Colonic mucosa (tissue), 4 donors: Measurements from ENCODE around the gene TMEM163. TPM values are rescaled to one million over a fixed set of nuclear protein-coding genes. Genes with fewer than 3 reads are reported as not detected.

Experiments
- DNase-seq: peaks from one replicate; pipeline ENCODE4 v3.0.0-alpha.2; 2020
- H3K27ac ChIP-seq: fragments of 200-600 bp; one replicate; pipeline ENCODE4 v1.8.0; 2021
- H3K27me3 ChIP-seq: fragments of 200-600 bp; one replicate; pipeline ENCODE4 v1.8.0; 2021
- H3K36me3 ChIP-seq: fragments of 200-600 bp; one replicate; pipeline ENCODE4 v1.8.0; 2021
- H3K4me1 ChIP-seq: fragments of 200-600 bp; one replicate; pipeline ENCODE4 v1.8.0; 2021; ENCODE audit warnings: mild to moderate bottlenecking
- H3K4me3 ChIP-seq: fragments of 200-600 bp; one replicate; pipeline ENCODE4 v1.8.0; 2021
- H3K9ac ChIP-seq, 2 donors: one replicate each; pipeline ENCODE4 v1.7.0; 2013; ENCODE audit warnings: control low read depth in 2 of 2, low read depth in 2 of 2, low read length in 2 of 2
- H3K9me3 ChIP-seq: fragments of 200-600 bp; one replicate; pipeline ENCODE4 v1.8.0; 2021
- intact Hi-C: fragments of 100-400 bp; cut with DNase I; formaldehyde crosslinking; loops from one replicate; pipeline ENCODE4 v1.14.1; 2022
- total RNA-seq, 2 donors: library from RNA; stranded (reverse); fragmentation: NEBNext Ultra II Directional in 1 of 2; extraction: Animal tissue kit (Norgen Biotek cat#: 25700) in 1 of 2; gene quantifications; one replicate each; pipeline ENCODE4 v1.2.1, GENCODE V29; 2021
- TF ChIP-seq, protein P1 (sequence below): fragments of 200-600 bp; IDR thresholded peaks from one replicate; pipeline ENCODE4 v1.8.0; 2022; ENCODE audit warnings: antibody characterized with exemption, mild to moderate bottlenecking
- donor health status: healthy.
- donor health status: DM: no; HTN: no; CAD: no.
- donor health status: DM: no; HTN: no; CAD: no.

The TMEM163 gene
- total RNA-seq, 2 donors from 2014 or later, result 0.29 TPM; not detected in 1

DNA sequence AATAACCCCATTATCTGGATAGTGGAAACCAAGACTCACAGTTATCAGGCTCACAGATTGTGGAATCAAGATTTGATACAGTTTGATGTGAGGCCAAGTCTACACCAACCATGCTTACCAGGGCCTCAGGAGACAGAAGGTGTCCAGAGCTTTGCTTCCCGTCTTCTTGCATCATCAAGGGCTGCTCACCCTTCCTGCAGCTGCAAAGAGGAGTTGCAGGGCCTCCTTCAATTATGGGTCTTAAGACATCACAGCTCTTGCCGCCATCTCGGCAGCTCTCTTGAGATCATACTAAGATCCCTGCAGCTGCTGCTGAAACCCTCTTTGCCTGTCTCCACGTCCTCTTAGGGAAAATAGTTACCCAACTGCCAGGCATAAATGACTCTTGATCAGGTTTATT, 288.9 kb downstream of the TMEM163 start:
- H3K36me3 ChIP-seq, result peaks cover 3% of the 10 kb centered on the region
- intact Hi-C loops, result no loop called here
- no peak overlapping the region for H3K4me3 ChIP-seq
- H3K27me3 ChIP-seq, result no peaks in the 10 kb centered on the region
- no peak overlapping the region for H3K9ac ChIP-seq
- H3K27ac ChIP-seq, result no peak overlapping the region
- TF ChIP-seq, protein P1, sequence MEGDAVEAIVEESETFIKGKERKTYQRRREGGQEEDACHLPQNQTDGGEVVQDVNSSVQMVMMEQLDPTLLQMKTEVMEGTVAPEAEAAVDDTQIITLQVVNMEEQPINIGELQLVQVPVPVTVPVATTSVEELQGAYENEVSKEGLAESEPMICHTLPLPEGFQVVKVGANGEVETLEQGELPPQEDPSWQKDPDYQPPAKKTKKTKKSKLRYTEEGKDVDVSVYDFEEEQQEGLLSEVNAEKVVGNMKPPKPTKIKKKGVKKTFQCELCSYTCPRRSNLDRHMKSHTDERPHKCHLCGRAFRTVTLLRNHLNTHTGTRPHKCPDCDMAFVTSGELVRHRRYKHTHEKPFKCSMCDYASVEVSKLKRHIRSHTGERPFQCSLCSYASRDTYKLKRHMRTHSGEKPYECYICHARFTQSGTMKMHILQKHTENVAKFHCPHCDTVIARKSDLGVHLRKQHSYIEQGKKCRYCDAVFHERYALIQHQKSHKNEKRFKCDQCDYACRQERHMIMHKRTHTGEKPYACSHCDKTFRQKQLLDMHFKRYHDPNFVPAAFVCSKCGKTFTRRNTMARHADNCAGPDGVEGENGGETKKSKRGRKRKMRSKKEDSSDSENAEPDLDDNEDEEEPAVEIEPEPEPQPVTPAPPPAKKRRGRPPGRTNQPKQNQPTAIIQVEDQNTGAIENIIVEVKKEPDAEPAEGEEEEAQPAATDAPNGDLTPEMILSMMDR, result no peak
- DNase-seq, result no peak
- H3K4me1 ChIP-seq, result no peaks in the 10 kb centered on the region
- no peaks in the 10 kb centered on the region for H3K9me3 ChIP-seq

DNA sequence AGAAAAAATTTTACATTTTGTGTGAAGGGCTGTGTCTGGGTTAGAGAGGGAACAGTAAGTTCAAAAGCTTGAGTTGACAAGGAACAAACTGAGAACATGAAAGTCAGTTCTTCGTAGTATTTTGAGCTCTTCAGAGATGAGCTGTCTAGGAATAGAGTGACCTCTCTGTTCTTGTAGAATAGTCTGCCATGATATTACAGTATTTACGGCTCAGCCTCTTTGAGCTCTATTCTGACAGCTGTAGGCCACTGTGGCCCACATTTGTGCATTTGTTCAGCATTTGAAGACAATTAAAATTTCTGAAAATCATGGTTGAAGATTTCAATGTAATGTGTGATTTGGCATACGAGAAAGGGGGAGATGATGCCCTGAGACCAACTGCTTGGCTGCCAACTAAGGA, 292.1 kb downstream of the TMEM163 start:
- Histone ChIP-seq H3K4me3 (no peak overlapping the region), H3K9me3 (no peaks in the 10 kb centered on the region), H3K4me1 (no peaks in the 10 kb centered on the region), H3K36me3 (peaks cover 4% of the 10 kb centered on the region), H3K27ac (no peak overlapping the region), H3K27me3 (no peaks in the 10 kb centered on the region), H3K9ac (no peak overlapping the region)
- no peak for DNase-seq
- intact Hi-C loops, result no loop called here
- TF ChIP-seq, protein P1, result no peak

DNA sequence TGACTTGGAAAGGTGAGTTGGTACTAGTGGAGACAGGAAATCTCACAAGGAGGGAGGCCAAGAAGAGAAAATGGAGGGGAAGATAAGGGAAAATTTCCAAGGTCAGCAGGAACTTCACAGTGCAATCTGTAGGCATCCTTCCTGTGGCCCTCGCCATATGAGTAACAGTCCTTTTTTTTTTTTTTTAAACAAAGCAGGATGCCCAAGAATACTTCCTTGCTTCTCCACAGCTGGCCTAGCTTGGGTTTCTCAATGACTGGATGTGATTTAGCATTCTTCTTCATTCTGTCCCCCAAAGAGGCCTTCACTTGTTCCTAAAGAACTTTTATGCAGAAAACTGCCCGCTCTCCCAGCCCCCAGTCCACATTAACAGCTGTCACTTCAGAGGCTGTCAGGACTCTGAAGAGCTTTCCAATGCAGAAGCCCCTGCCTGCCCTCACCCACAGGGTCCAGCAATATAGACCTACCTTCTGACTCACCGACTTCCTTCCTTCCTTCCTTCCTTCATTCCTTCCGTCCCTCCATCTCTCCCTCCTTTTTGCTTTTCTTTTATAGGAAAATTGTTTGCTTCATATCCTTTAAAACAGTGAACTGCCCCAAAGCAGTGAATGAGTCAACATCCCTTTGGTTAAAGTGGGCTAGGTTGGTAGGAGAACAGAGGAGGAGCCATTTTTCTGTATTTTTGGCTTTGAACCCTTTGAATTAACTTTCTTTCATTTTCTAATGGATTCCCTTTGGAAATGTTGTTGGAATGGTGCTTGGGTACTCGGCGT, 292.9 kb downstream of the TMEM163 start:
- H3K4me3 ChIP-seq, result no peak overlapping the region
- intact Hi-C loops, result no loop called here
- no peak overlapping the region for H3K27ac ChIP-seq
- H3K27me3 ChIP-seq, result no peaks in the 10 kb centered on the region
- TF ChIP-seq, protein P1, result no peak
- DNase-seq, result no peak
- no peaks in the 10 kb centered on the region for H3K9me3 ChIP-seq
- no peaks in the 10 kb centered on the region for H3K4me1 ChIP-seq
- peaks cover 4% of the 10 kb centered on the region for H3K36me3 ChIP-seq
- H3K9ac ChIP-seq, result no peak overlapping the region

DNA sequence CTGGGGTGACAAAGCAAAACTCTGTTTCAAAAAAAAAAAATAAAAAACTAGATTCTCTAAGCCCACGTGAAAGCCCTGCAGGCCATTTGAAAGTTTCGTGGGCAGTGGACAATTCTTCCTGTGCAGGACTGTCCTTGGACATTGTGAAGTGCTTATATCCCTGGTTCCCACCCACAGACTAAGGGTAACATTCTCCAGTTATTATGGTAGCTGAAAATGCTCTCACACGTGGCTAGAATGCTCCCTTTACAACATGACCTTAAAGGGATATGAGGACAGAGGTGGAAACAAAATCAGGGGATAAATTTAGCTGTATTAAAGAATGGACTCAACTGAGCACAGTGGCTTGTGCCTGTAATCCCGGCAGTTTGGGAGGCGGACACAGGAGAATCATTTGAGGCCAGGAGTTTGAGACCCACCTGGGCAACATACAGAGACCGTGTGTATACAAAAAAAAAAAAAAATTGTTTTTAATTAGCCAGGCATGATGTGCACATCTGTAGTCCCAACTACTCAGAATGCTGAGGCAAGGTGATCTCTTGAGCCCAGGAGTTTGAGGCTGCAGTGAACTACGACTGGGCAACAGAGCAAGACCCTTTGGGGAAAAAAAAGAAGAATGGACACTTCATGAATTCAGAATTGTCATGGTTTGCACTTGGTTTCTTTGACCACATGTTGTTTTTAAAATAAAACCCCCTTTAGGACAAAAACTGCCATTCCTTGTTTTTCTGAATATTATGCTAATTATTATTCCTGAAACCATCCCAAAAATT, 297.1 kb downstream of the TMEM163 start:
- H3K27ac ChIP-seq, result no peak overlapping the region
- H3K36me3 ChIP-seq, result peaks cover 4% of the 10 kb centered on the region
- H3K9me3 ChIP-seq, result no peaks in the 10 kb centered on the region
- H3K9ac ChIP-seq, result no peak overlapping the region
- H3K4me1 ChIP-seq, result no peaks in the 10 kb centered on the region
- TF ChIP-seq, protein P1, result no peak
- H3K27me3 ChIP-seq, result no peaks in the 10 kb centered on the region
- no peak for DNase-seq
- intact Hi-C loops, result no loop called here
- no peak overlapping the region for H3K4me3 ChIP-seq

DNA sequence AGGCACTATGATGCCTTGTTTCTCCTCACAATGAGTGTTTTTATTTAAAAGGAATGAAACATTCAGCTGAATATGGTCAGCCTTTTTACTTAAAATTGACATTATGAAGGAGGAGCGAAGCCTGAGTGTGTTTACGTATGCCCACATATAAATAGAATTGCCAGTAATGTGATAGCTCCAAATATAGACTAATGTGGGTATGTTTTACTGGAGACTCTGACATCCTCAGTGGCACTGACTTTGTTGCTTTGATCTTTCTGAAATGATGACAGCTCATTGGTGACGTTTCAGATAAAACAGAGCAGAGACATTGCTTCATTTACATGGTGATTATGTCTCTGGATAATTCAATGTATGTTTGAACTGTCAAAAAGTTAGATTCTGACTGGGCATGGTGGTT, 297.9 kb downstream of the TMEM163 start:
- DNase-seq, result no peak
- intact Hi-C loops, result no loop called here
- Histone ChIP-seq H3K27ac (no peak overlapping the region), H3K9ac (no peak overlapping the region), H3K4me3 (no peak overlapping the region), H3K27me3 (no peaks in the 10 kb centered on the region), H3K9me3 (no peaks in the 10 kb centered on the region), H3K4me1 (no peaks in the 10 kb centered on the region), H3K36me3 (peaks cover 4% of the 10 kb centered on the region)
- TF ChIP-seq, protein P1, result no peak
